Activated T-helper 1 cell treated with anti-CD3 and anti-CD28 coated beads, Interleukin-12 subunit alpha, Interleukin-12 subunit beta, Interleukin-2, Interleukin-4 antibody, amounts not matched to agents 30 ng/mL and 10 ng/mL and 1 ng/mL, durations not matched to agents 14 hours and 24 hours and 36 hours (primary cell): ENCODE data around the gene STARD7. TPM values are rescaled to one million over a fixed set of nuclear protein-coding genes. Genes with fewer than 3 reads are reported as not detected.
A peak's percentile ranks its signal among the peaks of the same experiment; 100 is the strongest.

Experiments
- DNase-seq: peaks from one replicate; pipeline ENCODE4 v3.0.0; 2021; ENCODE audit warnings: low spot score
- H3K27ac Mint-ChIP-seq: one replicate; pipeline ENCODE4 v1.8.0; 2021; ENCODE audit warnings: mild to moderate bottlenecking, mixed read lengths
- H3K27me3 Mint-ChIP-seq: one replicate; pipeline ENCODE4 v1.8.0; 2022; ENCODE audit warnings: mild to moderate bottlenecking, moderate library complexity, mixed read lengths; ENCODE audit not compliant: insufficient read depth
- H3K36me3 Mint-ChIP-seq: one replicate; pipeline ENCODE4 v1.8.0; 2021; ENCODE audit warnings: low read depth, mixed read lengths
- H3K4me1 Mint-ChIP-seq: one replicate; pipeline ENCODE4 v1.8.0; 2021; ENCODE audit warnings: low read depth, mixed read lengths
- H3K4me3 Mint-ChIP-seq: one replicate; pipeline ENCODE4 v1.8.0; 2021; ENCODE audit warnings: mild to moderate bottlenecking, moderate library complexity, mixed read lengths
- H3K9me3 Mint-ChIP-seq: one replicate; pipeline ENCODE4 v1.8.0; 2021; ENCODE audit warnings: mixed read lengths
- intact Hi-C: fragments of 100-400 bp; cut with micrococcal nuclease; formaldehyde crosslinking; loops from one replicate; pipeline ENCODE4 v1.15.1; 2024
- total RNA-seq: library from RNA; stranded (reverse); gene quantifications from 2 replicates; pipeline ENCODE4 v1.2.3, GENCODE V29; 2022

STARD7 gene
- total RNA-seq, 1 donor from 2014 or later = 216 TPM

GRCh38 chr2:96204836-96205624 lies 3.6 kb downstream of the STARD7 start:
- DNase-seq = no peak
- H3K9me3 Mint-ChIP-seq = no peaks in the 10 kb centered on the region
- H3K27ac Mint-ChIP-seq = no peak overlapping the region
- H3K36me3 Mint-ChIP-seq = peaks cover 20% of the 10 kb centered on the region
- H3K27me3 Mint-ChIP-seq = no peaks in the 10 kb centered on the region
- H3K4me1 Mint-ChIP-seq = peaks cover 70% of the 10 kb centered on the region
- intact Hi-C loops = loop anchor here (5.0 kb wide), 2 partner anchors 117 to 432 kb away; partner anchors contain the start of gene KANSL3
- peak overlapping the region; percentile 63 for H3K4me3 Mint-ChIP-seq

GRCh38 chr2:96203130-96204028 lies 5.2 kb downstream of the STARD7 start:
- no peaks in the 10 kb centered on the region for H3K9me3 Mint-ChIP-seq
- H3K27ac Mint-ChIP-seq = peak overlapping the region; percentile 41
- peaks cover 77% of the 10 kb centered on the region for H3K4me1 Mint-ChIP-seq
- no peaks in the 10 kb centered on the region for H3K27me3 Mint-ChIP-seq
- no peak for DNase-seq
- peak overlapping the region; percentile 38 for H3K4me3 Mint-ChIP-seq
- intact Hi-C loops = no loop called here
- H3K36me3 Mint-ChIP-seq = peaks cover 20% of the 10 kb centered on the region

- H3K4me3 Mint-ChIP-seq = peak overlapping the region; percentile 8
- intact Hi-C loops = no loop called here
These were observed 6.3 kb downstream of the STARD7 start for GRCh38 chr2:96202152-96202854.

GRCh38 chr2:96201338-96201737 lies 7.3 kb downstream of the STARD7 start:
- intact Hi-C loops = no loop called here
- no peaks in the 10 kb centered on the region for H3K9me3 Mint-ChIP-seq
- no peaks in the 10 kb centered on the region for H3K27me3 Mint-ChIP-seq
- H3K4me1 Mint-ChIP-seq = peaks cover 63% of the 10 kb centered on the region
- H3K27ac Mint-ChIP-seq = no peak overlapping the region
- no peak overlapping the region for H3K4me3 Mint-ChIP-seq
- peaks cover 16% of the 10 kb centered on the region for H3K36me3 Mint-ChIP-seq
- no peak for DNase-seq

More at GRCh38 chr2:96202152-96202854, 6.3 kb downstream of the STARD7 start:
- H3K27me3 Mint-ChIP-seq = no peaks in the 10 kb centered on the region
- peaks cover 70% of the 10 kb centered on the region for H3K4me1 Mint-ChIP-seq
- H3K27ac Mint-ChIP-seq = no peak overlapping the region
- no peaks in the 10 kb centered on the region for H3K9me3 Mint-ChIP-seq
- peaks cover 19% of the 10 kb centered on the region for H3K36me3 Mint-ChIP-seq
- no peak for DNase-seq

- Mint-ChIP-seq H3K4me3 (no peak overlapping the region), H3K36me3 (peaks cover 15% of the 10 kb centered on the region), H3K9me3 (no peaks in the 10 kb centered on the region), H3K27me3 (no peaks in the 10 kb centered on the region), H3K27ac (no peak overlapping the region), H3K4me1 (peaks cover 42% of the 10 kb centered on the region)
- intact Hi-C loops = loop anchor here (1.0 kb wide), 1 partner anchor 8 kb away; no protein-coding TSS in a partner anchor
- DNase-seq = no peak
These were observed 9.7 kb downstream of the STARD7 start for GRCh38 chr2:96198921-96199320.

- Mint-ChIP-seq H3K27ac (no peak overlapping the region), H3K27me3 (no peaks in the 10 kb centered on the region), H3K9me3 (no peaks in the 10 kb centered on the region), H3K4me1 (peaks cover 42% of the 10 kb centered on the region), H3K36me3 (peaks cover 25% of the 10 kb centered on the region), H3K4me3 (no peak overlapping the region)
- intact Hi-C loops = no loop called here
- DNase-seq = no peak
These were observed 10.9 kb downstream of the STARD7 start for GRCh38 chr2:96197546-96198255.

- no peak overlapping the region for H3K27ac Mint-ChIP-seq
- H3K4me1 Mint-ChIP-seq = peaks cover 33% of the 10 kb centered on the region
- peaks cover 36% of the 10 kb centered on the region for H3K36me3 Mint-ChIP-seq
- DNase-seq = no peak
- H3K9me3 Mint-ChIP-seq = no peaks in the 10 kb centered on the region
- no peaks in the 10 kb centered on the region for H3K27me3 Mint-ChIP-seq
- intact Hi-C loops = no loop called here
- no peak overlapping the region for H3K4me3 Mint-ChIP-seq
These were observed 13.1 kb downstream of the STARD7 start for GRCh38 chr2:96195410-96196066.

GRCh38 chr2:96191937-96192670 lies 16.5 kb downstream of the STARD7 start:
- intact Hi-C loops = no loop called here
- H3K27ac Mint-ChIP-seq = peak overlapping the region; percentile 0

GRCh38 chr2:96188821-96189526 lies 19.7 kb downstream of the STARD7 start:
- H3K27ac Mint-ChIP-seq = no peak overlapping the region
- no peaks in the 10 kb centered on the region for H3K9me3 Mint-ChIP-seq

More at GRCh38 chr2:96191937-96192670, 16.5 kb downstream of the STARD7 start:
- H3K4me3 Mint-ChIP-seq = no peak overlapping the region
- H3K36me3 Mint-ChIP-seq = peaks cover 39% of the 10 kb centered on the region
- H3K27me3 Mint-ChIP-seq = no peaks in the 10 kb centered on the region
- H3K4me1 Mint-ChIP-seq = peaks cover 15% of the 10 kb centered on the region
- no peaks in the 10 kb centered on the region for H3K9me3 Mint-ChIP-seq
- DNase-seq = no peak

GRCh38 chr2:96186562-96186961 lies 22.1 kb downstream of the STARD7 start:
- intact Hi-C loops = no loop called here
- H3K4me3 Mint-ChIP-seq = no peak overlapping the region
- peaks cover 1% of the 10 kb centered on the region for H3K27me3 Mint-ChIP-seq
- H3K4me1 Mint-ChIP-seq = no peaks in the 10 kb centered on the region
- peaks cover 34% of the 10 kb centered on the region for H3K36me3 Mint-ChIP-seq
- no peaks in the 10 kb centered on the region for H3K9me3 Mint-ChIP-seq
- DNase-seq = no peak
- no peak overlapping the region for H3K27ac Mint-ChIP-seq

More at GRCh38 chr2:96188821-96189526, 19.7 kb downstream of the STARD7 start:
- Mint-ChIP-seq H3K4me3 (no peak overlapping the region), H3K27me3 (peaks cover 1% of the 10 kb centered on the region), H3K4me1 (peaks cover 13% of the 10 kb centered on the region), H3K36me3 (peaks cover 52% of the 10 kb centered on the region)
- no peak for DNase-seq
- intact Hi-C loops = no loop called here

GRCh38 chr2:96185516-96185915 lies 23.1 kb downstream of the STARD7 start:
- peaks cover 30% of the 10 kb centered on the region for H3K36me3 Mint-ChIP-seq
- H3K27me3 Mint-ChIP-seq = peaks cover 1% of the 10 kb centered on the region
- H3K9me3 Mint-ChIP-seq = no peaks in the 10 kb centered on the region
- H3K27ac Mint-ChIP-seq = no peak overlapping the region
- intact Hi-C loops = no loop called here
- no peak for DNase-seq
- H3K4me3 Mint-ChIP-seq = no peak overlapping the region
- peaks cover 6% of the 10 kb centered on the region for H3K4me1 Mint-ChIP-seq
